Measurements from ENCODE around the gene TAB2.
A peak's percentile ranks its signal among the peaks of the same experiment; 100 is the strongest.
"Not testable (repeated sequence)": the region's sequence is repeated elsewhere in the genome, so short reads cannot be mapped to it uniquely, and the experiment has no call there.

Gene TAB2

DNA sequence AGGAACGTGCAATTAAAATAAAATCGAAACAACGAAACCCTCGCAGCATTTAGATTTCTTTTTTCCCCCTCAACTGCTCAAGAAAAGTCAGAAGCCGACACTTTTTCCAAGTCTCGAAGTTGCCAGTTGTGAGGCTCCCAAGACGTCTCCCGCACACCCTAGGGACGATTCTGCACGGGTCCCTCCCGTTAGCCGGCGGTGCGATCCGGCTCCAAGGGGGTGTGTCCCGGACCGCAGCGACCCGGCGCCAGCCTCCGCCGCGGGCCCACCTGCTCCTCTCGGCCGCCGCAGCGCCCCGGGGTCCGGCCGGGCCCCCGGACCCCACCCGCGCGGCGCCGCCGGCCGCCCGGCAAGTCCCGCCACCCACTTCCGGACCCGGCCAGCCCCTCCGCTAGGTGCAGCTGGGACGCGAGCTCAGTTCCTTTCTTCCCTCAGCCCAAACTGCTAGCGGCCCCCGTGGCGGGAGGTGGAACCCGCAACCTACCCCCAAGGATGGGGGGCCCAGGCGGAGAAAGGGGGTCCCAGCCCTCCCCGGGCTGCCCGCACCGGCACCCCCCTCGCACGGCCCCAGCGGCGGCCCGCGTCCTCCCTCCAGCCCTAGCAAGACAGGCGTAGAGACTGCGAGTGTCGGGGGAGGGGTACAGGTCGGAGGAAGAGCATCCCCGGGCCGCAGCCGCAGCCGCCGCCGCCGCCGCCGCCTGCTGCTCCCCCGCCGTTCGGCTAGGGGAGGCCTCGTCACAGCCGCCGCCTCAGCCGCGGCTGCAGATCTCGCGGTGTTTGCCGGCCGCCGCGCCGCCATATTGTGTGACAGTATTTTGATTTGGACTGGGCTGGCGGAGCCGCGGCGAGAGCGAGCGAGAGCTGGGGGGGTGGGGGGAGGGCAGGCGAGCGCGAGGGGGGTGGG lies 520 bp upstream of the TAB2 start:
- peak overlapping the region; percentile 69 for H3K4me3 ChIP-seq (replicated peaks; ENCODE audit: low read depth, low read length)
- peak; percentile 46 for DNase-seq (ENCODE audit: extremely low read depth, low read depth)
- TF ChIP-seq, protein P1, sequence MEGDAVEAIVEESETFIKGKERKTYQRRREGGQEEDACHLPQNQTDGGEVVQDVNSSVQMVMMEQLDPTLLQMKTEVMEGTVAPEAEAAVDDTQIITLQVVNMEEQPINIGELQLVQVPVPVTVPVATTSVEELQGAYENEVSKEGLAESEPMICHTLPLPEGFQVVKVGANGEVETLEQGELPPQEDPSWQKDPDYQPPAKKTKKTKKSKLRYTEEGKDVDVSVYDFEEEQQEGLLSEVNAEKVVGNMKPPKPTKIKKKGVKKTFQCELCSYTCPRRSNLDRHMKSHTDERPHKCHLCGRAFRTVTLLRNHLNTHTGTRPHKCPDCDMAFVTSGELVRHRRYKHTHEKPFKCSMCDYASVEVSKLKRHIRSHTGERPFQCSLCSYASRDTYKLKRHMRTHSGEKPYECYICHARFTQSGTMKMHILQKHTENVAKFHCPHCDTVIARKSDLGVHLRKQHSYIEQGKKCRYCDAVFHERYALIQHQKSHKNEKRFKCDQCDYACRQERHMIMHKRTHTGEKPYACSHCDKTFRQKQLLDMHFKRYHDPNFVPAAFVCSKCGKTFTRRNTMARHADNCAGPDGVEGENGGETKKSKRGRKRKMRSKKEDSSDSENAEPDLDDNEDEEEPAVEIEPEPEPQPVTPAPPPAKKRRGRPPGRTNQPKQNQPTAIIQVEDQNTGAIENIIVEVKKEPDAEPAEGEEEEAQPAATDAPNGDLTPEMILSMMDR (IDR thresholded peaks at IDR 0.05; ENCODE audit: low read depth, low read length, missing control alignments) = no peak

DNA sequence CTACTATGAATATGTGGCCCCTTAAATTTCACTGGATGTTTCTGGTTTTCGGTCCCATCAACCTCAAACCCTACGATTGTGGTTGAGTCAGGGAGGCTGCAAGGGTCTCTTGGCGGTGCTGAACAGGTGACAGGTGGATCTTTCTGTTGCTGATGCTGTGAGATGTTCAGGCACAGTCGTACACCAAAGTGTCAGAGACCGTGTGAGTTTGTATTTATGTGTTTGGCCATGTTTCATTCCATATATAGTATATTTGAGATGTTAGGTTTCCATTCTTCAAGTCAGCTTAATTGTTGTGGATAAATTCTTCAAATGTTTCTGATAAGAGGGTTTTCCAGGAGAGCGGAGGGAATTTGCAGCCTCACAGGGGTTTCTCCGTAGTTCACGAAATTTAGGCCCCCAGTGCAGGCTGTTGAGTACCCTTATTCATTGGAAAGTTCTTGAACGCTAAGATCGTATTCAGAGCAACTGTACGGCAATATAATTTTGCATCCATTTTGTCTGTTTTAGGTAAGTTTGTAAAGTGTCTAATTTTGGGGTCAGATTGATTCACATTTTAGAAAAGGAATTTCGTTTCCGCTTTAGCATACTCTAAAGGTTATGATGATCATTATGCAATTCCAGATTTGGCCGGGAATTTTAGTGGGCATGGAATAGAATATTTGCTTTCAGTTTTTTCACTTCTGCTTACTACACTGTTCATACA lies 1.2 kb downstream of the TAB2 start:
- TF ChIP-seq, protein P1 (IDR thresholded peaks at IDR 0.05; ENCODE audit: low read depth, low read length, missing control alignments) = no peak
- peak overlapping the region; percentile 69 for H3K4me3 ChIP-seq (replicated peaks; ENCODE audit: low read depth, low read length)
- no peak for DNase-seq (ENCODE audit: extremely low read depth, low read depth)

DNA sequence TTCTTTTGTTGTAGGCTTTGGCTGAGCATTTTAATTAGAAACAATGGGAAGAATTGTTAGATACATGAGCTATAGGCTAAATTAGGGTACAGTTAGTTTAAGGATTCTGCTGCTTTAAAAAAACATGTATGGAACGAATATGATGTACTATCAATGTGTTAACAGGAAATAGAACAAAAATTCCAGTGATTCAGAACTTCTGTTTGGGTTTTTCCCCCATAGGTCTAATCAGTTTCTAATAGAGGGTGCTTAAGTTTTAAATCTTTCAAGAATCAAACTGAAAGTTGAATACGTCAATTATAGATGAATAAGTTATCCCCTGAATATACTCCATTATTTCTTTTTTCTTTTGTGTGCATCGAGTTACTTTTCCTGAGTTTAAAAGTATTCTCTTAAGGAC lies 1.9 kb downstream of the TAB2 start:
- TF ChIP-seq, protein P1 (IDR thresholded peaks at IDR 0.05; ENCODE audit: low read depth, low read length, missing control alignments) = no peak
- DNase-seq (ENCODE audit: extremely low read depth, low read depth) = no peak
- H3K4me3 ChIP-seq (replicated peaks; ENCODE audit: low read depth, low read length) = peak overlapping the region; percentile 69

DNA sequence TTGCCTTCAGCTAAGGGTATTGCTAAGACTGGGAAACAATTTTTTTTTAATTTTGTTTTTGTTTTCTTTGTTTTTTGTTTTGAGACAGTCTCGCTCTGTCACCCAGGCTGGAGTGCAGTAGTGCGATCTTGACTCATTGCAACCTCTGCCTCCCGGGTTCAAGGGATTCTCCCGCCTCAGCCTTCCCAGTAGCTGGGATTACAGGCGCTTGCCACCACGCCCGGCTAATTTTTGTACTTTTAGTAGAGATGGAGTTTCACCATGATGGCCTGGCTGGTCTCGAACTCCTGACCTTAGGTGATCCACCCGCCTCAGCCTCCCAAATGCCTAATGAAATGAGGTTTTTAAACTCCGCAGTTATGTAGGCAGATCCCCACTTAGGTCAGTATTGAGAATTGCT lies 2.5 kb downstream of the TAB2 start:
- H3K4me3 ChIP-seq (replicated peaks; ENCODE audit: low read depth, low read length) = peak overlapping the region; percentile 69; the same call in 1 of the 2 replicates
- DNase-seq (ENCODE audit: extremely low read depth, low read depth) = not testable (repeated sequence)

DNA sequence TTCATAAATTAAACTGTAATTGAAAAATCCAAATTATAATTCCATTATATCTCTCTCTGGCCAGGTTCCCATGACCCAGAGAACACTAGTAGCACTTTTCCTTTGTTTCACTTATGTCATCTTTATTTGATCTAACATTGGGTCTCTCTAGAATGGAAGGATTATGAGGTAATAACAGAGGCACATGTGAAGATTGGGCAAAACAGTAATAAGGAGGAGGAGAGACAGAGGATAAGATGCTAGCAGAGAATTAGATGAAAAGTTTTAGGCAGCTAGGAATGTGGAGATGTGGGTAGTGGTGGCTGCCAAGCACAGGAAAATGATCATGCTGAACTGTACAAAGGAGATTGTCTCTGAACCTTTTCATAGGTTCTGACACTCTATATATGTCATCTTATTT lies 3.3 kb downstream of the TAB2 start:
- TF ChIP-seq, protein P1 (IDR thresholded peaks at IDR 0.05; ENCODE audit: low read depth, low read length, missing control alignments) = no peak
- no peak overlapping the region for H3K4me3 ChIP-seq (replicated peaks; ENCODE audit: low read depth, low read length)
- no peak for DNase-seq (ENCODE audit: extremely low read depth, low read depth)

DNA sequence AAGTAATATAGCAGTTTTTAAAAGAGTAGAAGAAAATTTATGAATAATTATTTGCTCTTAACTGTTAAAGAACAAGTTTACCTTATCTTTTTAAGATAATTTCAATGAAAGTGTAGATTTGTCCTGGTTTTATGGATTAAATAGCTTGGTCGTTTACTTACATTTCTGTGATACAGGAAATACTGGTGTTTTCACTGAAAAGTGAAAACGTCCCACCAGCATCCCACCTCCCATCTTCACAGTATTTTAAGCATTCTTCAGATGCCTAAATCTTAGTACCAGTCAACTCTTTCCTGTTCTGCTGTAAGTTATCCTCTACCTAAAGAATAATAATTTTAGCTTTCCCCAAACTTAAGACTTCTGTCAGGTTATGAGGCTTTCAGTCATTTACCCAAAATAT lies 5.8 kb downstream of the TAB2 start:
- DNase-seq (ENCODE audit: extremely low read depth, low read depth) = no peak
- no peak overlapping the region for H3K4me3 ChIP-seq (replicated peaks; ENCODE audit: low read depth, low read length)
- TF ChIP-seq, protein P1 (IDR thresholded peaks at IDR 0.05; ENCODE audit: low read depth, low read length, missing control alignments) = no peak

DNA sequence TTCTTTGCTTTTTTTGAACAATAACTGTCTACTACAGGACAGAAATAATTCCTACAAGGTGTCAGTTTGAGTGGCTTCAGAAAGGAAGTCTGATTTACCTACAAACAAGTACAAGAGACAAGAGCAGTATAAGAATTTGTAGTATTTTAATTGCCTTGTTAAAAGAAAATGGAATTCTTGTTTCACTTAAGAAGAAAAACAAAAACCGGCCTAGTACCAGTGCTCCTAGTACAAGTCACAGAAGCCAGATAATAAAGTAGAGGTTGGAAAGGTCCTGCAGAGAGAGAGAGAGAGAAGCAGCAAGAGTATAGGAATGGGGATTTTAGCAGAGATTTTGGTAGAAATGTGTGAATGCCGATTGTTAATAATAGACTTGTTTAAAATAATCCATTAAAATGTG lies 6.4 kb downstream of the TAB2 start:
- no peak overlapping the region for H3K4me3 ChIP-seq (replicated peaks; ENCODE audit: low read depth, low read length)
- TF ChIP-seq, protein P1 (IDR thresholded peaks at IDR 0.05; ENCODE audit: low read depth, low read length, missing control alignments) = no peak
- no peak for DNase-seq (ENCODE audit: extremely low read depth, low read depth)
